Glutamatergic neuron (in vitro differentiated cells): Measurements from ENCODE around the gene TMOD1. TPM values are rescaled to one million over a fixed set of nuclear protein-coding genes. Genes with fewer than 3 reads are reported as not detected.

Experiments used
- DNase-seq: peaks from one replicate; pipeline ENCODE4 v3.0.0; 2022
- H3K27ac Mint-ChIP-seq: one replicate; pipeline ENCODE4 v1.8.0; 2020; ENCODE audit warnings: mild to moderate bottlenecking, mixed read lengths, inconsistent platforms; ENCODE audit not compliant: unreplicated experiment
- H3K27me3 Mint-ChIP-seq: one replicate; pipeline ENCODE4 v1.8.0; 2020; ENCODE audit warnings: mild to moderate bottlenecking, moderate library complexity, mixed read lengths, inconsistent platforms; ENCODE audit not compliant: unreplicated experiment
- H3K36me3 Mint-ChIP-seq: one replicate; pipeline ENCODE4 v1.8.0; 2020; ENCODE audit warnings: mild to moderate bottlenecking, mixed read lengths, inconsistent platforms; ENCODE audit not compliant: unreplicated experiment
- H3K4me1 Mint-ChIP-seq: one replicate; pipeline ENCODE4 v1.8.0; 2020; ENCODE audit warnings: mild to moderate bottlenecking, low read depth, mixed read lengths, inconsistent platforms; ENCODE audit not compliant: unreplicated experiment
- H3K4me3 Mint-ChIP-seq: one replicate; pipeline ENCODE4 v1.8.0; 2020; ENCODE audit warnings: mild to moderate bottlenecking, mixed read lengths, inconsistent platforms; ENCODE audit not compliant: unreplicated experiment
- H3K9me3 Mint-ChIP-seq: one replicate; pipeline ENCODE4 v1.8.0; 2020; ENCODE audit warnings: mild to moderate bottlenecking, moderate library complexity, mixed read lengths, inconsistent platforms; ENCODE audit not compliant: unreplicated experiment
- CTCF ChIP-seq: fragments of 200-600 bp; sonication (generic); IDR thresholded peaks from one replicate; pipeline ENCODE4 v1.5.0; 2021; ENCODE audit not compliant: partially characterized antibody, unreplicated experiment
- total RNA-seq: library from RNA; stranded (reverse); fragmentation: NEBNext Ultra II Directional; extraction: Animal tissue kit (Norgen Biotek cat#: 25700); gene quantifications from one replicate; pipeline ENCODE4 v1.2.1, GENCODE V29; 2021; ENCODE audit not compliant: unreplicated experiment

The TMOD1 gene
- total RNA-seq, 1 donor from 2014 or later: 0.64 TPM

- no peak overlapping the region for H3K4me3 Mint-ChIP-seq
- no peaks in the 10 kb centered on the region for H3K9me3 Mint-ChIP-seq
- no peaks in the 10 kb centered on the region for H3K4me1 Mint-ChIP-seq
- no peak for TF ChIP-seq CTCF
- H3K36me3 Mint-ChIP-seq: no peaks in the 10 kb centered on the region
- no peak for DNase-seq
- H3K27ac Mint-ChIP-seq: no peak overlapping the region
- no peaks in the 10 kb centered on the region for H3K27me3 Mint-ChIP-seq
Measured at GRCh38 chr9:97647996-97648395, 146.5 kb downstream of the TMOD1 start.

Other genes starting within 250 kb of the TMOD1 start
- gene CCDC180, start 194.0 kb upstream of the TMOD1 start, total RNA-seq: 13.1 TPM
- 1.4 TPM for gene TDRD7, start 89.6 kb upstream of the TMOD1 start, total RNA-seq
- 60.9 TPM for gene TSTD2, start 131.7 kb downstream of the TMOD1 start, total RNA-seq
- 52.1 TPM for gene NCBP1, start 132.2 kb downstream of the TMOD1 start, total RNA-seq
- 12.3 TPM for gene XPA, start 195.7 kb downstream of the TMOD1 start, total RNA-seq